Body of pancreas (tissue), 4 donors: ENCODE measurements around the gene GRIN1. TPM values are rescaled to one million over a fixed set of nuclear protein-coding genes. Genes with fewer than 3 reads are reported as not detected.

Experiments
- ATAC-seq: fragments of 150-250 bp; one replicate; pipeline ENCODE4 v1.9.1; 2016
- DNase-seq, 4 donors: peaks; one replicate each; pipeline ENCODE4 v3.0.0-alpha.2; 2019
- H3K27ac ChIP-seq, 4 donors: fragments of 200-600 bp; sonication (generic); 1 replicate in 3 of 4; 2 replicates in 1 of 4; pipeline versions ENCODE4 v1.5.1 to v1.6.1; 2016 to 2019; ENCODE audit warnings: mild to moderate bottlenecking in 1 of 4, mixed read lengths in 1 of 4, moderate library complexity in 1 of 4
- H3K27me3 ChIP-seq, 2 donors: fragments of 200-600 bp; sonication (generic); one replicate each; pipeline ENCODE4 v1.6.0; 2016; ENCODE audit warnings: mild to moderate bottlenecking in 1 of 2
- H3K36me3 ChIP-seq, 2 donors: fragments of 200-600 bp; sonication (generic); replicated peaks in 1 of 2; 2 replicates each; pipeline ENCODE4 v1.5.1; 2016; ENCODE audit warnings: low read depth in 2 of 2; ENCODE audit not compliant: insufficient read depth in 1 of 2
- H3K4me1 ChIP-seq: fragments of 200-600 bp; sonication (generic); one replicate; pipeline ENCODE4 v1.6.0; 2016
- H3K4me3 ChIP-seq, 2 donors: fragments of 200-600 bp; sonication (generic); 1 replicate in 1 of 2; 2 replicates in 1 of 2; pipeline ENCODE4 v1.5.1; 2016 to 2019
- H3K9me3 ChIP-seq, 3 donors: fragments of 200-600 bp; sonication (generic); 1 replicate in 2 of 3; 2 replicates in 1 of 3; pipeline ENCODE4 v1.5.1; 2016
- CTCF ChIP-seq, 7 experiments: fragments of 450-650 bp in 4 of 7; fragments of 200-600 bp in 3 of 7; sonication (generic) in 3 of 7; IDR thresholded peaks; one replicate each; pipeline ENCODE4 v1.5.1; 2016 to 2019; ENCODE audit warnings: antibody characterized with exemption in 7 of 7
- POLR2A ChIP-seq, 3 donors: fragments of 450-650 bp; IDR thresholded peaks; one replicate each; pipeline ENCODE4 v1.6.1; 2016; ENCODE audit warnings: antibody characterized with exemption in 3 of 3, mild to moderate bottlenecking in 2 of 3
- WGBS, 2 donors: methylation state at CpG; one replicate each; pipeline ENCODE4 v1.1.5; 2017; 5-methylcytosine and 5-hydroxymethylcytosine counted together
- intact Hi-C: fragments of 100-400 bp; cut with DNase I; formaldehyde crosslinking; loops from one replicate; pipeline ENCODE4 v1.15.1; 2023
- total RNA-seq, 2 donors: library from RNA; depleted of rRNA; stranded (reverse); fragments of >200 nt; gene quantifications; one replicate each; pipeline ENCODE4 v1.1.0, GENCODE V29; 2016

Gene GRIN1
- total RNA-seq, 2 donors from 2014 or later, result not detected

DNA sequence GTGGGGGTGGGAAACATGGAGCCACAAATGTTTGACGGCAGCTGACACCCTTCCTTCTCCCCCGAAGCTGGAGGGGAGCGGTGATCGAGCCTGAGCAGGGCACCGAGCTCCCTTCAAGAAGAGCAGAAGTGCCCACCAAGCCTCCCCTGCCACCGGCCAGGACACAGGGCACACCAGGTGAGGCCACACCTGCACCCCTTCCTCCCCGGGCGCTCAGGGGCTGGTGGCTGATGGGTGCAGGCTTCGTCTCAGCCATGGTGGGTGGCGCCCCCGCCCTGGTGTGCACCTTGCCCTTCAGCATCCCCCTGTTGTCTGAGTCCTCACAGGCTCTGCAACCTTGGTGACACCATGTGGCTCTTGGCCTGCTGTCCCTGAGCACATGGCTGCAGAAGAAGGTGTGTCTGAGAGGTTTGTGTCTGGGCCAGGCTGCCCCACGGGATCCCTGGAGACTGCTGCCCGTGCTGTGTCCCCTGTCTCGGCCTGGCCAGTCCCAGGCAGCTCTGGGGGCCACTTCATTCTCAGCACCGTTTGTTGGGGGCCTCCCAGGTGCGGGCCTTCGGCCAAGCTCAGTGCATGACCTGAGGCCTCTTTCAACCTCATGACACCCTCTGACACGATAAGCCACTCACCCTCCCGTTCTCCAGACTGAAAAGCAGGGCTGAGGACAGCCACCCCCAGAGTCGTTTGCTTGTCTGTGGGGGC, 41.0 kb upstream of the GRIN1 start:
- peaks cover 9 to 21% of the 10 kb centered on the region in 2 donors for H3K36me3 ChIP-seq

GRCh38 chr9:137099231-137099630, 39.7 kb upstream of the GRIN1 start:
- TF ChIP-seq POLR2A (IDR thresholded peaks at IDR 0.05) (no peak), CTCF (IDR thresholded peaks at IDR 0.05) (no peak)
- Histone ChIP-seq H3K4me3 (no peak overlapping the region), H3K36me3 (peaks cover 9 to 30% of the 10 kb centered on the region in 2 donors), H3K4me1 (no peaks in the 10 kb centered on the region), H3K9me3 (no peaks in the 10 kb centered on the region), H3K27ac (no peak overlapping the region), H3K27me3 (no peaks in the 10 kb centered on the region)
- no peak for DNase-seq
- WGBS, 2 donors, result 86 to 88% methylated on average over 13 of the region's 14 CpGs
- ATAC-seq, result no peak
- intact Hi-C loops, result no loop called here

More for the DNA sequence above, 41.0 kb upstream of the GRIN1 start:
- ATAC-seq (no peak), DNase-seq (no peak)
- Histone ChIP-seq H3K9me3 (no peaks in the 10 kb centered on the region), H3K27ac (no peak overlapping the region), H3K4me1 (no peaks in the 10 kb centered on the region), H3K27me3 (no peaks in the 10 kb centered on the region), H3K4me3 (no peak overlapping the region)
- WGBS, 2 donors, result 86 to 90% methylated on average over 5 to 20 of the region's 20 CpGs
- intact Hi-C loops, result no loop called here
- no peak for TF ChIP-seq POLR2A (IDR thresholded peaks at IDR 0.05)
- no peak for TF ChIP-seq CTCF (IDR thresholded peaks at IDR 0.05)

DNA sequence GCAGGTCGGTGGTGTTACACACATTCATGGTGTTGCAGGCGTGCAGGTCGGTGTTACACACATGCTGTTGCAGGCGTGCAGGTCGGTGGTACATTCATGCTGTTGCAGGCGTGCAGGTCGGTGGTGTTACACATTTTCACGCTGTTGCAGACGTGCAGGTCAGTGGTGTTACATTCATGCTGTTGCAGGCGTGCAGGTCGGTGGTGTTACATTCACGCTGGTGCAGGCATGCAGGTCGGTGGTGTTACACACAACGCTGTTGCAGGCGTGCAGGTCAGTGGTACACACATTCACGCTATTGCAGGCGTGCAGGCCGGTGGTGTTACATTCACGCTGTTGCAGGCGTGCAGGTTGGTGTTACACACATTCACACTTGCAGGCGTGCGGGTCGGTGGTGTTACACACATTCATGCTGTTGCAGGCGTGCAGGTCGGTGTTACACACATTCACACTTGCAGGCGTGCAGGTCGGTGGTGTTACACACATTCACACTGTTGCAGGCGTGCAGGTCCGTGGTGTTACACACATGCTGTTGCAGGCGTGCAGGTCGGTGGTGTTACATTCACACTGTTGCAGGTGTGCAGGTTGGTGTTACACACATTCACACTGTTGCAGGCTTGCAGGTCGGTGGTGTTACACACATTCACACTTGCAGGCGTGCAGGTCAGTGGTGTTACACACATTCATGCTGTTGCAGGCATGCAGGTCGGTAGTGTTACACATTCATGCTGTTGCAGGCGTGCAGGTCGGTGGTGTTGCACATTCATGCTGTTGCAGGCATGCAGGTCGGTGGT, 35.6 kb upstream of the GRIN1 start:
- ATAC-seq, result no peak
- TF ChIP-seq POLR2A (IDR thresholded peaks at IDR 0.05) (no peak), CTCF (IDR thresholded peaks at IDR 0.05) (no peak)
- no peaks in the 10 kb centered on the region for H3K9me3 ChIP-seq
- H3K36me3 ChIP-seq, result peaks cover 9 to 30% of the 10 kb centered on the region in 2 donors
- no peaks in the 10 kb centered on the region for H3K4me1 ChIP-seq
- no peak overlapping the region for H3K27ac ChIP-seq
- no peaks in the 10 kb centered on the region for H3K27me3 ChIP-seq
- no peak overlapping the region for H3K4me3 ChIP-seq
- WGBS, 2 donors, result 87 to 90% methylated on average over 34 to 37 of the region's 37 CpGs
- no peak for DNase-seq
- intact Hi-C loops, result no loop called here

DNA sequence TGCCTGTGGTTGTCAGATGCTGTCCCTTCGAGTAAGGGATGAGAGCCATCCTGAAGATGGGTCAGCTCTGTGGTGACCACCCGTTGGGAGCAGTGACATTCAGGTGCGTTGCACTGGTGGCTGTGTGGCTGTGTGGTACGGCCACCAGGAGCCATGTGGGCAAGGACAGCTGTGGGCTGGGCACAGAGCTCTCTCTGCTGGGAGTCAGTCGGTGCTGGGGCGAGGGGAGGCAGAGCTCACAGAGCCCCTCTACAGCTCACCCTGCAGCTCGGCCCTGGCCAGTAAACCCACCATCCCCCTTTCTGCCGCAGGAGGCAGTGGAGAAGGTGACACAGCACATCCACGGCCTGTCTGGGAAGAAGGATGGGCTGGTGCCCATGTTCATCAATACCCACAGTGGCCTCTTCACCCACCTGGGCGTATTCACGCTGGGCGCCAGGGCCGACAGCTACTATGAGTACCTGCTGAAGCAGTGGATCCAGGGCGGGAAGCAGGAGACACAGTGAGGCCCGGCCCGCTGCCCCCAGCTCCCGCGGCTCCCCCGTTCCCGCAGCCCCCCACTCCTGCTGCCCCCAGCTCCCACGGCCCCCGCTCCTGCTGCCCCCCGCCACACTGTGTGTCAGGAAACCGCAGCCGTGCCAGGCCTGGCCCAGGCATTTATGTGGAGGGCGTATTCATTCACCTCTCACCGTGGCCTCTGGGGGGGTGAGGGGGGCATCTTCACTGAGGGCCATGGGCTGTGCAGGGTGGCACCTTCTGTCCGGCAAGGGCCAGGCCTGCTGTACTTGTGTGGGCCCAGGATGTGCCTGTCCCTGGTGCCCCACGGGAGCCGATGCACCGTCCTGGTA, 32.9 kb upstream of the GRIN1 start:
- no peaks in the 10 kb centered on the region for H3K9me3 ChIP-seq
- peaks cover 9 to 30% of the 10 kb centered on the region in 2 donors for H3K36me3 ChIP-seq
- DNase-seq (no peak), ATAC-seq (no peak)
- intact Hi-C loops, result no loop called here
- no peaks in the 10 kb centered on the region for H3K27me3 ChIP-seq
- H3K27ac ChIP-seq, result no peak overlapping the region
- TF ChIP-seq POLR2A (IDR thresholded peaks at IDR 0.05), result no peak
- TF ChIP-seq CTCF (IDR thresholded peaks at IDR 0.05), result no peak
- H3K4me1 ChIP-seq, result no peaks in the 10 kb centered on the region
- 93 to 94% methylated on average over 13 to 29 of the region's 31 CpGs for WGBS, 2 donors
- no peak overlapping the region for H3K4me3 ChIP-seq
